ENCODE results near the gene TMCC3. TPM values are rescaled to one million over a fixed set of nuclear protein-coding genes. Genes with fewer than 3 reads are reported as not detected.
A peak's percentile ranks its signal among the peaks of the same experiment; 100 is the strongest.
"Not testable (repeated sequence)": the region's sequence is repeated elsewhere in the genome, so short reads cannot be mapped to it uniquely, and the experiment has no call there.

The TMCC3 gene
- total RNA-seq, 2 experiments from 2014 or later, result 0.11 to 0.25 TPM

GRCh38 chr12:94694732-94695131 lies 44.4 kb upstream of the TMCC3 start:
- DNase-seq (no peak), ATAC-seq (no peak)
- Mint-ChIP-seq H3K9me3 (no peaks in the 10 kb centered on the region), H3K4me3 (no peak overlapping the region), H3K36me3 (ENCODE audit: low read depth) (no peaks in the 10 kb centered on the region), H3K27me3 (peaks cover 3% of the 10 kb centered on the region), H3K4me1 (ENCODE audit: low read depth) (peaks cover 3% of the 10 kb centered on the region), H3K27ac (no peak overlapping the region)
- no peak for TF ChIP-seq CTCF (IDR thresholded peaks at IDR 0.05)
- intact Hi-C loops (cut with micrococcal nuclease), result no loop called here
- CTCF ChIA-PET, result no interaction called here
- POLR2A ChIA-PET, result no interaction called here

- H3K9me3 Mint-ChIP-seq; ATAC-seq; H3K27me3 Mint-ChIP-seq; H3K27ac Mint-ChIP-seq; CTCF ChIA-PET; H3K36me3 Mint-ChIP-seq (ENCODE audit: low read depth); H3K4me3 Mint-ChIP-seq; POLR2A ChIA-PET; H3K4me1 Mint-ChIP-seq (ENCODE audit: low read depth); intact Hi-C loops (cut with micrococcal nuclease): not testable (repeated sequence)
- peak; percentile 15 for DNase-seq
These were observed 42.5 kb upstream of the TMCC3 start for GRCh38 chr12:94692826-94693225.

- DNase-seq, result no peak
- ChIA-PET CTCF (interaction anchor here (1.5 kb wide), 1 partner anchor 86 kb away, joined by 3 read pairs; no protein-coding TSS in a partner anchor), POLR2A (no interaction called here)
- Mint-ChIP-seq H3K36me3 (ENCODE audit: low read depth) (no peaks in the 10 kb centered on the region), H3K27ac (no peak overlapping the region), H3K4me1 (ENCODE audit: low read depth) (peaks cover 3% of the 10 kb centered on the region), H3K9me3 (no peaks in the 10 kb centered on the region), H3K27me3 (no peaks in the 10 kb centered on the region), H3K4me3 (no peak overlapping the region)
- intact Hi-C loops (cut with micrococcal nuclease), result no loop called here
- TF ChIP-seq CTCF (IDR thresholded peaks at IDR 0.05), result no peak
- no peak for ATAC-seq
These were observed 39.9 kb upstream of the TMCC3 start for GRCh38 chr12:94690198-94690771.

- no peak overlapping the region for H3K4me3 Mint-ChIP-seq
- peaks cover 3% of the 10 kb centered on the region for H3K4me1 Mint-ChIP-seq (ENCODE audit: low read depth)
- CTCF ChIA-PET, result interaction anchor here (1.5 kb wide), 1 partner anchor 85 kb away, joined by 3 read pairs; no protein-coding TSS in a partner anchor
- H3K27ac Mint-ChIP-seq, result no peak overlapping the region
- no peaks in the 10 kb centered on the region for H3K36me3 Mint-ChIP-seq (ENCODE audit: low read depth)
- H3K27me3 Mint-ChIP-seq, result no peaks in the 10 kb centered on the region
- POLR2A ChIA-PET, result no interaction called here
- TF ChIP-seq CTCF (IDR thresholded peaks at IDR 0.05), result no peak
- DNase-seq, result no peak
- no peaks in the 10 kb centered on the region for H3K9me3 Mint-ChIP-seq
- intact Hi-C loops (cut with micrococcal nuclease), result no loop called here
- ATAC-seq, result no peak
These were observed 39.3 kb upstream of the TMCC3 start for GRCh38 chr12:94689646-94690036.

GRCh38 chr12:94689002-94689645 lies 38.8 kb upstream of the TMCC3 start:
- Mint-ChIP-seq H3K9me3 (no peaks in the 10 kb centered on the region), H3K27me3 (no peaks in the 10 kb centered on the region), H3K4me1 (ENCODE audit: low read depth) (peaks cover 3% of the 10 kb centered on the region), H3K36me3 (ENCODE audit: low read depth) (no peaks in the 10 kb centered on the region), H3K4me3 (no peak overlapping the region), H3K27ac (no peak overlapping the region)
- no peak for TF ChIP-seq CTCF (IDR thresholded peaks at IDR 0.05)
- DNase-seq (no peak), ATAC-seq (no peak)
- CTCF ChIA-PET, result interaction anchor here (1.5 kb wide), 1 partner anchor 85 kb away, joined by 3 read pairs; no protein-coding TSS in a partner anchor
- intact Hi-C loops (cut with micrococcal nuclease), result no loop called here
- POLR2A ChIA-PET, result no interaction called here
